ENCODE data around the gene KLHL2. TPM values are rescaled to one million over a fixed set of nuclear protein-coding genes. Genes with fewer than 3 reads are reported as not detected.

KLHL2 gene
- total and polyA plus RNA-seq, 2 of the 13 experiments (the other 11 are each of a cell fraction or from before 2014, with no cell fraction given): 9.2 to 17.6 TPM

- TF ChIP-seq RERE (CRISPR knock-in tag; IDR thresholded peaks at IDR 0.05; ENCODE audit: low read depth) (0 out of 2 replicates have a peak, but pooled peaks have one; percentile 21), STAT5B (CRISPR knock-in tag; IDR thresholded peaks at IDR 0.05) (no peak), ZNF644 (CRISPR knock-in tag; IDR thresholded peaks at IDR 0.05; ENCODE audit: low read depth) (peak; percentile 86), PHF21A (CRISPR knock-in tag; IDR thresholded peaks at IDR 0.05) (peak; percentile 62), ERF (CRISPR knock-in tag; IDR thresholded peaks at IDR 0.05) (peak; percentile 37; the same call in 1 of the 2 replicates), GMEB1 (CRISPR knock-in tag; IDR thresholded peaks at IDR 0.05; ENCODE audit: borderline replicate concordance) (no peak), XRCC5 (optimal IDR thresholded peaks at IDR 0.05; ENCODE audit: low read length) (no peak), MYC (CRISPR knock-in tag; IDR thresholded peaks at IDR 0.05; ENCODE audit: borderline replicate concordance) (peak; percentile 54; the same call in 1 of the 2 replicates), HDAC2 (CRISPR knock-in tag; IDR thresholded peaks at IDR 0.05) (peak; percentile 60; the same call in 1 of the 2 replicates), BRD4 (CRISPR knock-in tag; IDR thresholded peaks at IDR 0.05) (peak; percentile 65; the same call in 1 of the 2 replicates), ZHX1 (CRISPR knock-in tag; IDR thresholded peaks at IDR 0.05; ENCODE audit: low read depth) (0 out of 2 replicates have a peak, but pooled peaks have one; percentile 34), ZKSCAN1 (IDR thresholded peaks at IDR 0.05; ENCODE audit: low read length) (no peak), NCOR1 (IDR thresholded peaks at IDR 0.05; ENCODE audit: borderline replicate concordance, low read length) (peak; percentile 56; the same call in 1 of the 2 replicates), TBL1XR1 (IDR thresholded peaks at IDR 0.05; ENCODE audit: borderline replicate concordance, low read length, partially characterized antibody) (peak; percentile 48)
- TF ChIP-seq, protein P1, sequence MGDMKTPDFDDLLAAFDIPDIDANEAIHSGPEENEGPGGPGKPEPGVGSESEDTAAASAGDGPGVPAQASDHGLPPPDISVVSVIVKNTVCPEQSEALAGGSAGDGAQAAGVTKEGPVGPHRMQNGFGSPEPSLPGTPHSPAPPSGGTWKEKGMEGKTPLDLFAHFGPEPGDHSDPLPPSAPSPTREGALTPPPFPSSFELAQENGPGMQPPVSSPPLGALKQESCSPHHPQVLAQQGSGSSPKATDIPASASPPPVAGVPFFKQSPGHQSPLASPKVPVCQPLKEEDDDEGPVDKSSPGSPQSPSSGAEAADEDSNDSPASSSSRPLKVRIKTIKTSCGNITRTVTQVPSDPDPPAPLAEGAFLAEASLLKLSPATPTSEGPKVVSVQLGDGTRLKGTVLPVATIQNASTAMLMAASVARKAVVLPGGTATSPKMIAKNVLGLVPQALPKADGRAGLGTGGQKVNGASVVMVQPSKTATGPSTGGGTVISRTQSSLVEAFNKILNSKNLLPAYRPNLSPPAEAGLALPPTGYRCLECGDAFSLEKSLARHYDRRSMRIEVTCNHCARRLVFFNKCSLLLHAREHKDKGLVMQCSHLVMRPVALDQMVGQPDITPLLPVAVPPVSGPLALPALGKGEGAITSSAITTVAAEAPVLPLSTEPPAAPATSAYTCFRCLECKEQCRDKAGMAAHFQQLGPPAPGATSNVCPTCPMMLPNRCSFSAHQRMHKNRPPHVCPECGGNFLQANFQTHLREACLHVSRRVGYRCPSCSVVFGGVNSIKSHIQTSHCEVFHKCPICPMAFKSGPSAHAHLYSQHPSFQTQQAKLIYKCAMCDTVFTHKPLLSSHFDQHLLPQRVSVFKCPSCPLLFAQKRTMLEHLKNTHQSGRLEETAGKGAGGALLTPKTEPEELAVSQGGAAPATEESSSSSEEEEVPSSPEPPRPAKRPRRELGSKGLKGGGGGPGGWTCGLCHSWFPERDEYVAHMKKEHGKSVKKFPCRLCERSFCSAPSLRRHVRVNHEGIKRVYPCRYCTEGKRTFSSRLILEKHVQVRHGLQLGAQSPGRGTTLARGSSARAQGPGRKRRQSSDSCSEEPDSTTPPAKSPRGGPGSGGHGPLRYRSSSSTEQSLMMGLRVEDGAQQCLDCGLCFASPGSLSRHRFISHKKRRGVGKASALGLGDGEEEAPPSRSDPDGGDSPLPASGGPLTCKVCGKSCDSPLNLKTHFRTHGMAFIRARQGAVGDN (CRISPR knock-in tag; IDR thresholded peaks at IDR 0.05): peak; percentile 32; the same call in 1 of the 2 replicates
Observed at GRCh38 chr4:165367040-165367439, 159.7 kb downstream of the KLHL2 start (continued).
